GM12891 (cell line): Measurements from ENCODE around the gene PRKAR1B.

ENCODE experiments used
- POLR2A ChIP-seq: IDR thresholded peaks from 2 replicates; pipeline ENCODE4 v1.6.1; 2011; ENCODE audit warnings: low read depth, low read length, control low read depth
- TAF1 ChIP-seq: IDR thresholded peaks from 2 replicates; pipeline ENCODE4 v1.6.1; 2011; ENCODE audit warnings: low read depth, low read length, control low read depth

DNA sequence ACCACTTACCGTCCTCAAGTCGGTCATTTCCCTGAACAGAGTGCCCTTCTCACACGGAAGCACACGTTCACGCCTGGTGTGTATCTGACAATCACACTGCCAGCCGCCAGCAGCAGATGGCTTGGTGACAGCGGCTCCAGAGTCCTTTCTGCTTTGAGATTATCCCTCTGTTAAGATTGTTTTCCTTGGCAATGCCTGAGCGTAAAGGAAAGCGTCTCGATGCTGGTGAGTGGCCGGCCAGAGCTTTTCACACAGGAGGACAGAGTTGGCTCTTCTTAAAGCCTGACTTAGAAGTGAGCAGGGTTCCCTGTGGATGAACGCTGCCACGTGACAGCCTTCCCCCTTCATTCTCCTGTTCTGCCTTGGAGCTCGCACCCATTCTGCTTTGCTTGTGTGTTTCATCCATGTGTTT is 22.1 kb upstream of the PRKAR1B start:
- TF ChIP-seq TAF1 (no peak), POLR2A (no peak)
